Esophagus squamous epithelium (tissue), 4 donors: ENCODE data around the gene EIF5AL1.
"Not testable (repeated sequence)": the region's sequence is repeated elsewhere in the genome, so short reads cannot be mapped to it uniquely, and the experiment has no call there.

ENCODE experiments used
- CTCF ChIP-seq, 6 experiments: fragments of 450-650 bp in 4 of 6; fragments of 200-600 bp in 2 of 6; sonication (generic) in 2 of 6; IDR thresholded peaks; one replicate each; pipeline ENCODE4 v1.5.1; 2016 to 2019; ENCODE audit warnings: antibody characterized with exemption in 6 of 6, mild to moderate bottlenecking in 4 of 6, moderate library complexity in 4 of 6
- POLR2A ChIP-seq, 4 donors: fragments of 450-650 bp; IDR thresholded peaks; one replicate each; pipeline ENCODE4 v1.6.1; 2017; ENCODE audit warnings: antibody characterized with exemption in 4 of 4, mild to moderate bottlenecking in 4 of 4, moderate library complexity in 3 of 4

GRCh38 chr10:79504483-79504882 is 7.8 kb upstream of the EIF5AL1 start:
- not testable (repeated sequence) for TF ChIP-seq POLR2A, CTCF (IDR thresholded peaks at IDR 0.05)
